ENCODE results near the gene PARD6A. TPM values are rescaled to one million over a fixed set of nuclear protein-coding genes. Genes with fewer than 3 reads are reported as not detected.

The PARD6A gene
- total RNA-seq, 1 experiment from 2014 or later: 10.8 TPM

GRCh38 chr16:67676939-67677338 lies 16.2 kb downstream of the PARD6A start:
- H3K4me1 Mint-ChIP-seq: 0 out of 4 replicates have a peak, but pooled peaks cover 0 to 2% of the 10 kb centered on the region in 2 experiments
- Histone ChIP-seq H2AFZ (ENCODE audit: low read length) (no peak overlapping the region), H3K27me3 (ENCODE audit: insufficient read depth, low read length) (no peaks in the 10 kb centered on the region), H3K18ac (ENCODE audit: insufficient read length, low read depth, low read length) (no peak overlapping the region), H2AK5ac (ENCODE audit: insufficient read length, low read length) (no peak overlapping the region), H3K4ac (ENCODE audit: low read depth, low read length) (no peak overlapping the region), H3T11ph (ENCODE audit: low read length) (no peak overlapping the region), H3K79me1 (ENCODE audit: insufficient read depth, low read depth, low read length, poor library complexity, severe bottlenecking) (no peaks in the 10 kb centered on the region), H3K9ac (ENCODE audit: extremely low read depth, insufficient read length, low read length) (no peak overlapping the region), H2BK20ac (ENCODE audit: low read depth, low read length, poor library complexity, severe bottlenecking) (no peak overlapping the region), H3K14ac (ENCODE audit: insufficient read depth, low read length) (no peak overlapping the region), H3K79me2 (ENCODE audit: insufficient read depth, low read length) (no peaks in the 10 kb centered on the region), H3K23me2 (ENCODE audit: insufficient read length, low read depth, low read length, poor library complexity, severe bottlenecking) (no peaks in the 10 kb centered on the region), H3K4me2 (ENCODE audit: insufficient read depth, insufficient read length, low read length) (no peak overlapping the region), H4K20me1 (ENCODE audit: control insufficient read depth, insufficient read depth, insufficient read length) (peaks cover 3% of the 10 kb centered on the region), H3K23ac (ENCODE audit: insufficient read length, low read depth, low read length) (no peak overlapping the region), H4K5ac (ENCODE audit: insufficient read length, low read depth, low read length) (no peak overlapping the region), H2BK5ac (ENCODE audit: insufficient read length, low read length) (no peak overlapping the region), H2BK120ac (ENCODE audit: low read depth, low read length, poor library complexity, severe bottlenecking) (no peak overlapping the region), H2BK12ac (ENCODE audit: insufficient read length, low read depth, low read length) (no peak overlapping the region), H4K8ac (replicated peaks; ENCODE audit: insufficient read length, low read depth, low read length) (no peak overlapping the region), H4K91ac (ENCODE audit: insufficient read length, low read depth, low read length) (no peak overlapping the region), H3K56ac (ENCODE audit: insufficient read length, low read depth, low read length) (no peak overlapping the region), H3K4me1 (ENCODE audit: insufficient read depth, low read length) (no peaks in the 10 kb centered on the region), H3K9me3 (ENCODE audit: control insufficient read depth, low read depth, low read length) (no peaks in the 10 kb centered on the region), H3K27ac (ENCODE audit: insufficient read length, low read depth, low read length) (no peak overlapping the region), H2BK15ac (ENCODE audit: low read depth, low read length) (no peak overlapping the region)
- no peaks in the 10 kb centered on the region for H3K9me3 Mint-ChIP-seq
- peaks cover 0 to 12% (median 4%) of the 10 kb centered on the region in 3 experiments; a peak in 4 of 7 replicates for H3K36me3 Mint-ChIP-seq (ENCODE audit: insufficient read depth in 1 of 3, low read depth in 3 of 3)
- no CpG with 5 or more reads among the region's 8 CpGs for WGBS (ENCODE audit: extremely low coverage, insufficient read length, low lambda C conversion rate)
- no peak overlapping the region for H3K4me3 Mint-ChIP-seq
- H3K27ac Mint-ChIP-seq: no peak overlapping the region
- TF ChIP-seq CTCF (conservative IDR thresholded peaks at IDR 0.05): no peak
- no peak for DNase-seq
- no peaks in the 10 kb centered on the region for H3K27me3 Mint-ChIP-seq (ENCODE audit: low read depth)
